GM19240 (cell line): ENCODE measurements around the gene EFCAB8.

Source experiments
- DNase-seq: peaks from one replicate; pipeline ENCODE4 v3.0.0; 2011; ENCODE audit warnings: low spot score; ENCODE audit not compliant: insufficient read length

Gene EFCAB8

GRCh38 chr20:32984196-32984595, 125.5 kb downstream of the EFCAB8 start:
- no peak for DNase-seq

GRCh38 chr20:32984631-32985354, 126.1 kb downstream of the EFCAB8 start:
- no peak for DNase-seq

GRCh38 chr20:32985596-32985995, 126.9 kb downstream of the EFCAB8 start:
- no peak for DNase-seq

- no peak for DNase-seq
Observed at GRCh38 chr20:32986331-32986966, 127.7 kb downstream of the EFCAB8 start.

- no peak for DNase-seq
Observed at GRCh38 chr20:32987044-32987825, 128.5 kb downstream of the EFCAB8 start.

- DNase-seq = no peak
Observed at GRCh38 chr20:32988008-32988407, 129.3 kb downstream of the EFCAB8 start.

GRCh38 chr20:32989507-32990283, 131.0 kb downstream of the EFCAB8 start:
- no peak for DNase-seq

GRCh38 chr20:32990426-32990825, 131.7 kb downstream of the EFCAB8 start:
- no peak for DNase-seq

- DNase-seq = no peak
Observed at GRCh38 chr20:32991383-32991782, 132.7 kb downstream of the EFCAB8 start.

- no peak for DNase-seq
Observed at GRCh38 chr20:32991792-32992641, 133.3 kb downstream of the EFCAB8 start.

GRCh38 chr20:32993496-32994050, 134.8 kb downstream of the EFCAB8 start:
- no peak for DNase-seq

GRCh38 chr20:32995802-32996201, 137.1 kb downstream of the EFCAB8 start:
- DNase-seq = no peak

GRCh38 chr20:32997431-32997830, 138.7 kb downstream of the EFCAB8 start:
- no peak for DNase-seq

GRCh38 chr20:32999603-33000250, 141.0 kb downstream of the EFCAB8 start:
- DNase-seq = no peak

GRCh38 chr20:33000802-33001466, 142.2 kb downstream of the EFCAB8 start:
- DNase-seq = no peak

GRCh38 chr20:33002087-33002808, 143.5 kb downstream of the EFCAB8 start:
- no peak for DNase-seq

GRCh38 chr20:33004141-33004751, 145.5 kb downstream of the EFCAB8 start, which contains the start of gene SUN5:
TSS of gene SUN5 (minus strand) at chr20:33004433. CDS start at chr20:33004340, 93 bp downstream.
- DNase-seq = no peak

GRCh38 chr20:33005132-33005566, 146.4 kb downstream of the EFCAB8 start:
- no peak for DNase-seq
